ENCODE measurements around the gene C1orf116.

The C1orf116 gene

GRCh38 chr1:207035877-207036551 is 3.5 kb upstream of the C1orf116 start:
- no peak for DNase-seq (ENCODE audit: low read depth in 4 of 4, low spot score in 1 of 4)

DNA sequence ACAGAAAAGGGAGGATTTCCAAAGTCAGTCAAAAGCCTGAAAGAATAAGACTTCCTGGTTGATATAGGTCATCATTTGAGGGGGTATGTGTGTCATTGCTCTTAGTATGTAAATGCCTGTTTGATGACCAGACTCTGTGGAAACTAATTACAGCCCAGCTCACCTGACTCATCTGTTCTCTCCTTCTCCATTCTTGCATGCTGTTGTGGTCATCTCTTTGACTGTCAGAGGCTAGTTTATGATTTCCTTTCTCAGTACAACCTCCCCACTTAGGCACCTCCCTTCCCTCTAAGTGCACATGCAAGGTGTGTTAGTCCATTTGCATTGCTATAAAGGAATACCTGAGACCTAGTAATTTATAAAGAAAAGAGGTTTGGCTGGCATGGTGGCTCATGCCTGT is 2.4 kb upstream of the C1orf116 start:
- DNase-seq (ENCODE audit: low read depth in 4 of 4, low spot score in 1 of 4) = no peak

GRCh38 chr1:207034208-207034607 is 1.7 kb upstream of the C1orf116 start:
- DNase-seq (ENCODE audit: low read depth in 4 of 4, low spot score in 1 of 4) = no peak

- no peak for DNase-seq (ENCODE audit: low read depth in 4 of 4, low spot score in 1 of 4)
These were observed 746 bp upstream of the C1orf116 start for GRCh38 chr1:207033302-207033701.

DNA sequence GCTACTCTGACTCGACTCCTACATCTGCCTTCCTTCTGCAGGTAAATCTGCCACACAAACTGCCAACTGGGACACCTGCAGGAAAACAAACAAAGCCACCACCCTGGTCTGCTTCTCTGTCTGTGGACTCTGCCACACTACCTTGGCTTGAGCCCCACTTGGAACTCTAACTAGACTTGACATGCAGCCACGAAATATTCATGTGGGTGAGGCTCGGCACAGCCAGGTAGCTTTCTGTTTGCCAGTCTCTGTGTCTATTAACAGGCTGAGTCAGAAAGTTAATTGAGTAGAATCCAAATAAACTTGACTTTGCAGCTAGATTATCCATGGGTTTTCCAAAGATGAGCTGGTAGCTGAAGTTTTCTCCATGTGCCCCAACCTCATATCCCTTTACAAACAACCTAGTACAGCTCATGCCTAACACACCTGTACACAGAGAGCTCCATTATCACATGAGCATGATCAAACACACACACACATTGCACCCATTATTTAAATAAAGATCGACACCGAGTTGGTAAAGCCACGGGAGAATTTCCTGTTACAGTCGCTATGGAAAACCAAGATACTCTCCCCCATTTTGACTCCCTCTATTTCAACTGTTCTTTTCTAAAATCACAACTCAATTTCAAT is 808 bp downstream of the C1orf116 start:
- no peak for DNase-seq (ENCODE audit: low read depth in 4 of 4, low spot score in 1 of 4)

DNA sequence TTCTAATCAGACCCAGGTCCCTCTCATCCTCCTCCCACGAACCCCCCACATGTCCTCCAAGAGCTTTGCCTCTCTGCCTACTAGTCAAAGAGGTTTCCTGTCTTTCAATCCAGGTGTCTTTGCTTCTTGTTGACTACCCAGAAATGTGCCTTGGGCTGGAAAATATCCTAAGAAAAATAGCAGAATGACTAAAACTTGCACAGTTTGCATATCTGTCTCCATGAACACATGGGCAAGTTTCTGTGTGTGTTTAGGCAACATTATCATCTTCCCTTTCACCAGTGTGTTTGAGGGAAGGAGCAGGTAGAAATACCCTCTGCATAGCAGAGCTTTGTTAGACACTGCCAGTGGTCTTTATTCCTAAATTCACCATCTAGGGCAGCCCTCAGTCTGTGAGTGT is 1.5 kb downstream of the C1orf116 start:
- no peak for DNase-seq (ENCODE audit: low read depth in 4 of 4, low spot score in 1 of 4)

DNA sequence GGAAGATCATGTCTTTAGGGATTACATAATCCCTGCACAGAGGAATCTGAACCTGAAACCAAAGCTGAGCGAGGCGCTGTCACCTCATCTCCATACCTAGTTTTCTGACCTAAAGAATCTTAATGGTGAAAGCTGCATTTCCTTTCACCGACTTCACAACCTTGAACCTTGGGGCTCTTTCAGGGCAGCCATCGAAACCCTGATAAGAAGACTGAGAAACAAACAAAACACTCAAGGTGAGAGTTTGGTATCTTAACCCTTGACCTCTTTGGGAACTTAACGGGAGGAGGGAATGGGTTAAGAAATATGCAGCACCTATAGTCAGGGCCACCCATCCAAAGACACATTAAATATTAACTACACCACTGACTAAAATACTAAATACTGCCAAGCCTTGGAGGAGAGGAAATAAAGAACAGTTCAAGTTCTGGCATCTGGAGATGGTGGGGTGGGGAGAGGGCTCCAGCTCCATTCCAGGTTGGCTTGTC is 2.0 kb downstream of the C1orf116 start:
- DNase-seq (ENCODE audit: low read depth in 4 of 4, low spot score in 1 of 4) = no peak

DNA sequence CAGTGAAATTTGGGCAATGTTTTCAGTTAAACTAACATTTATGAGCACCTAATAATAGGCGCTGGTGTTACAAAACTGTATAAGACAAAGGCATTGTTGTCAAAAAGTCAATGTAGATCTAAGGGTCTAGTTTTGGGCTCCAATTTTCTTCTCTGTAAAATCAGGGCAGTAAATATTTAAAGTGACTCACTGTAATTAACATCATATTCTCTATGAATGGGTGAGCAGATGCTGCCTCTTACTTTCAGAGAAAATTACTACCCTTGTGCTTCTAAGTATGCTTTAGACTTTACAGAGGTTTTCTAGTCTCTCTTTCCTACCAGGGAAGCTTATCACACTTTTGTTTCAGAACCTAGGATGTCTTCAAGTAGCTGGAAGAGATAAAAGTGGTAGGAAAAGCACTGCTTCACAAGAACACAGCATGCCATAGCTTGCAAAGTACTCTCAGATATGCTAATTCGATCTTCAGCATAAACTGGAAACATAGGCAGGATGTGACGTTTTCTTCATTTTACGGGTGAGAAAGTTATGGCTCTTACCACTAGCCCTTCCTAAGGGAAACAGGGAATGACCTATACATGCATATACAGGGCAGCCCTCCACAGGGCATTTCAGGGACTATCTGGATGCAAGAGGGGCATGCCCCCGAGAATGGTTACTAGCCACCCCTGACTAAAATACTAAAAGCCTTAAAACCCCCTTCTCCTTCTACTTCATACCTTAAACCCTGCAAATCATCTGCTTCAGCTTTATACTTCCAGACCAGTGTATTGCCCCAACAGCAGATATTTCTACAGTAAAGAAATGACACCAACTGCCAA is 2.6 kb downstream of the C1orf116 start:
- no peak for DNase-seq (ENCODE audit: low read depth in 4 of 4, low spot score in 1 of 4)

- no peak for DNase-seq (ENCODE audit: low read depth in 4 of 4, low spot score in 1 of 4)
These were observed 3.5 kb downstream of the C1orf116 start for GRCh38 chr1:207028884-207029650.

- DNase-seq (ENCODE audit: low read depth in 4 of 4, low spot score in 1 of 4) = no peak
These were observed 4.6 kb downstream of the C1orf116 start for GRCh38 chr1:207027921-207028320.

- no peak for DNase-seq (ENCODE audit: low read depth in 4 of 4, low spot score in 1 of 4)
These were observed 5.3 kb downstream of the C1orf116 start for GRCh38 chr1:207027206-207027777.

DNA sequence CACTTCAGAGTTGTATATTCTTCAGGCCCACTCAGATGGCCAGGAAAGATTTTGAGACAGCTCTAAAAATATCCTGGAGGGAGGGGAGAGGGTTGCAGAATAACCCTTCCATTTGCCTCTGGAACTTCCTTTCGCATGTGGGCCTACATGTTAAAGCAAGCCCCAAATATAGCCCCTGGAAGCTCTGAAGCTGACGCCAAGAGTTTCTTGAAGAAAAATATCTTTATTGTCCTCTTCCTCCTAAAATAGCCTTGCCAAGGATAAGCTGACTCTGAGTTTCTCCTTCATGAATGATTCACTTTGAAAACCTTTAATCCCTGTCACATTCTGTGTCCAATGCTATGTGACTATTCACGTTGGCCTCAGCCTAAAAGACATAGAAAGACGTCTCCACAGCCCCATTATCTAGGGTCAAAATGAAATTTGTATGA is 6.4 kb downstream of the C1orf116 start:
- DNase-seq (ENCODE audit: low read depth in 4 of 4, low spot score in 1 of 4) = no peak

- no peak for DNase-seq (ENCODE audit: low read depth in 4 of 4, low spot score in 1 of 4)
These were observed 7.2 kb downstream of the C1orf116 start for GRCh38 chr1:207025146-207025880.

- no peak for DNase-seq (ENCODE audit: low read depth in 4 of 4, low spot score in 1 of 4)
These were observed 8.1 kb downstream of the C1orf116 start for GRCh38 chr1:207024202-207025145.

- no peak for DNase-seq (ENCODE audit: low read depth in 4 of 4, low spot score in 1 of 4)
These were observed 9.4 kb downstream of the C1orf116 start for GRCh38 chr1:207022996-207023679.

DNA sequence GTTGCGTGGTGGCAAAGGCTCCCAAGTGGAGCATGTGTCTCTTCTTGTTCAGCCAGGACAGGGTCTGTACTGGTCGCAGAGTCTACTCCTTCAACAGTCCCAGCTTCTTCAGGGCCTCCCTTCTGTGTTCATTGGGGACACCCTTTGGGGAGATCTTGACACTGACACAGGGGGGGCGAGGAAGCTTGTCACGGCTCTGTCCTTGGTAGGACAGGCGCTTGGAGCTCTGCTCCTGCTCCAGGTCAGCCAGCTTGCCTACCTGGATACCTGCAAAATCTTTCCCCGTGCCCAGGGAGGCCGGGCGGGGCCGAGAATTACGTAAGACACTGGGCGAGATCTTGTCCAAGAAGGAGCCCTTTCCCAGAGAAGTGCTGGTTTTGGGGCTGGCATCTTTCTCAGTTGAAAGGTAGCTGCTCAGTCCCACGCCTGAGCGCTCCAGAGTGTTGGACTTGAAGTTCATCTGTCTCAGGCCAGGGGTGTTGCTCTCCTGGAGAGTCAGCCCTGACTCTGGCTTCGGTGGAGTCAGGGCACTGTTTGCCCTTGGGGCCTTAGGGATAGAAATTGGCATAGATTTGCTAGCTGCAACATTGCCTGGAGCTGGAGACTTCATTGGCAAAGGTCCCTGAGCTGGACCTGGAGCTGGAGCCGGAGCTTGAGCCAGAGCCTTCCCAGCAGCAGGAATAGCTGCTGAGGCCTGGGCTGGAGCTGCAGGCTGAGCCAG is 10.5 kb downstream of the C1orf116 start:
- no peak for DNase-seq (ENCODE audit: low read depth in 4 of 4, low spot score in 1 of 4)

GRCh38 chr1:207021139-207021861 is 11.3 kb downstream of the C1orf116 start:
- no peak for DNase-seq (ENCODE audit: low read depth in 4 of 4, low spot score in 1 of 4)
